HCT116 (cell line): Measurements from ENCODE around the gene MACROD1. TPM values are rescaled to one million over a fixed set of nuclear protein-coding genes. Genes with fewer than 3 reads are reported as not detected.

ENCODE experiments used
- ATAC-seq: fragments of 200-7000 bp; cut with Tn5 transposase; 2 replicates; pipeline ENCODE4 v1.9.1; 2020; ENCODE audit warnings: mild to moderate bottlenecking, moderate library complexity
- BruUV-seq: library from RNA; stranded (reverse); fragments of 400-500 nt; replicated peaks from 2 replicates; lab custom pipeline; 2021; lab: Mats Ljungman, UMichigan
- CTCF ChIA-PET: fragments of 300-600 bp; sonication (Branson Sonifier 250); formaldehyde crosslinking; loops from one replicate; lab custom pipeline; 2021; ENCODE audit warnings: antibody characterized with exemption; lab: Charles Lee
- POLR2A ChIA-PET: fragments of 300-600, 350-600 bp; sonication (Branson Sonifier 250); formaldehyde crosslinking; loops from one replicate; lab custom pipeline; 2021; ENCODE audit warnings: antibody characterized with exemption; lab: Charles Lee
- RAD21 ChIA-PET, 2 experiments: fragments of 300-600 bp; sonication (Branson Sonifier 250); formaldehyde crosslinking; loops; one replicate each; lab custom pipeline; 2023; ENCODE audit warnings: low total read pairs in 2 of 2; ENCODE audit not compliant: uncharacterized antibody in 2 of 2, unreplicated experiment in 2 of 2, low non-redundant PET in 1 of 2; lab: Charles Lee
- DNase-seq: peaks from one replicate; pipeline ENCODE4 v3.0.0-alpha.2; 2010; ENCODE audit warnings: low read depth, low spot score
- H2AFZ ChIP-seq: fragments of 200-600 bp; shearing (Covaris generic), sonication (generic); 2 replicates; pipeline ENCODE4 v1.6.1; 2017; ENCODE audit warnings: low read depth, mixed run types, mixed read lengths, antibody characterized with exemption, low read length; ENCODE audit not compliant: poor library complexity, severe bottlenecking
- H3K27ac ChIP-seq: 2 replicates; pipeline ENCODE4 v1.5.1; 2012; ENCODE audit warnings: low read depth, low read length
- H3K27me3 ChIP-seq: fragments of 200-600 bp; sonication (generic); 2 replicates; pipeline ENCODE4 v1.6.1; 2016; ENCODE audit warnings: mixed run types, low read length, mixed read lengths; ENCODE audit not compliant: insufficient read depth
- H3K36me3 ChIP-seq, 2 experiments: fragments of 200-500 bp in 1 of 2; fragments of 200-600 bp in 1 of 2; sonication (Bioruptor generic) in 1 of 2; sonication (generic) in 1 of 2; 2 replicates each; pipeline versions ENCODE4 v1.5.1 to v1.6.1; 2014 to 2016; ENCODE audit warnings: low read length in 2 of 2, inconsistent platforms in 1 of 2, mixed read lengths in 1 of 2, mixed run types in 1 of 2; ENCODE audit not compliant: insufficient read depth in 2 of 2, control insufficient read depth in 1 of 2
- H3K4me1 ChIP-seq, 2 experiments: fragments of 200-600 bp in 1 of 2; sonication (generic) in 1 of 2; 2 replicates each; pipeline versions ENCODE4 v1.5.1 to v1.6.1; 2012 to 2017; ENCODE audit warnings: low read length in 2 of 2, inconsistent platforms in 1 of 2, mild to moderate bottlenecking in 1 of 2, mixed read lengths in 1 of 2, mixed run types in 1 of 2, moderate library complexity in 1 of 2; ENCODE audit not compliant: insufficient read depth in 2 of 2, control insufficient read depth in 1 of 2
- H3K4me2 ChIP-seq: fragments of 200-600 bp; sonication (generic); 2 replicates; pipeline ENCODE4 v1.6.1; 2017; ENCODE audit warnings: mixed run types, low read length, mixed read lengths
- H3K4me3 ChIP-seq, 2 experiments: fragments of 200-600 bp in 1 of 2; sonication (generic) in 1 of 2; replicated peaks in 1 of 2; 2 replicates each; pipeline ENCODE4 v1.5.1; 2011 to 2016; ENCODE audit warnings: low read length in 2 of 2, control low read depth in 1 of 2, low read depth in 1 of 2, mild to moderate bottlenecking in 1 of 2, mixed read lengths in 1 of 2, mixed run types in 1 of 2
- H3K79me2 ChIP-seq: fragments of 200-600 bp; sonication (generic); 2 replicates; pipeline ENCODE4 v1.6.1; 2017; ENCODE audit warnings: mild to moderate bottlenecking, mixed run types, low read length, moderate library complexity, mixed read lengths; ENCODE audit not compliant: insufficient read depth
- H3K9ac ChIP-seq: fragments of 200-600 bp; sonication (generic); 2 replicates; pipeline ENCODE4 v1.6.1; 2016; ENCODE audit warnings: low read length, mixed read lengths
- H3K9me2 ChIP-seq: fragments of 200-600 bp; sonication (generic), shearing (Covaris generic); 2 replicates; pipeline ENCODE4 v1.6.1; 2017; ENCODE audit warnings: mixed run types, mild to moderate bottlenecking, moderate library complexity; ENCODE audit not compliant: insufficient read depth
- H3K9me3 ChIP-seq, 2 experiments: fragments of 200-500 bp in 1 of 2; fragments of 200-600 bp in 1 of 2; sonication (Bioruptor generic) in 1 of 2; sonication (generic) in 1 of 2; 2 replicates each; pipeline ENCODE4 v1.6.1; 2014 to 2017; ENCODE audit warnings: low read length in 2 of 2, mixed read lengths in 2 of 2, inconsistent platforms in 1 of 2, low read depth in 1 of 2, mild to moderate bottlenecking in 1 of 2, mixed run types in 1 of 2, moderate library complexity in 1 of 2; ENCODE audit not compliant: control insufficient read depth in 1 of 2, insufficient read depth in 1 of 2
- H4K20me1 ChIP-seq: fragments of 200-600 bp; sonication (generic), shearing (Covaris generic); 2 replicates; pipeline ENCODE4 v1.6.1; 2017; ENCODE audit warnings: mixed run types, mild to moderate bottlenecking, moderate library complexity; ENCODE audit not compliant: insufficient read depth
- ATF3 ChIP-seq: IDR thresholded peaks from 2 replicates; pipeline ENCODE4 v1.6.1; 2012
- CEBPB ChIP-seq: IDR thresholded peaks from 2 replicates; pipeline ENCODE4 v1.6.1; 2012; ENCODE audit warnings: low read depth
- CTCF ChIP-seq, 3 experiments: fragments of 200-600 bp in 1 of 3; sonication (generic) in 1 of 3; IDR thresholded peaks in 2 of 3; conservative IDR thresholded peaks in 1 of 3; 2 replicates each; pipeline ENCODE4 v1.5.1; 2012 to 2017; ENCODE audit warnings: low read depth in 2 of 3, low read length in 2 of 3, antibody characterized with exemption in 1 of 3, borderline replicate concordance in 1 of 3, control low read depth in 1 of 3, mild to moderate bottlenecking in 1 of 3, mixed read lengths in 1 of 3, mixed run types in 1 of 3, moderate library complexity in 1 of 3; ENCODE audit not compliant: insufficient read depth in 1 of 3
- ELF1 ChIP-seq: IDR thresholded peaks from 2 replicates; pipeline ENCODE4 v1.6.1; 2012; ENCODE audit warnings: low read depth, borderline replicate concordance
- EZH2 ChIP-seq: fragments of 200-600 bp; sonication (generic); IDR thresholded peaks from 2 replicates; pipeline ENCODE4 v1.6.1; 2017; ENCODE audit warnings: antibody characterized with exemption, mixed run types
- EZH2phosphoT487 ChIP-seq: fragments of 200-600 bp; IDR thresholded peaks from 2 replicates; pipeline ENCODE4 v1.6.1; 2018; ENCODE audit warnings: antibody characterized with exemption, borderline replicate concordance
- FOSL1 ChIP-seq: IDR thresholded peaks from 2 replicates; pipeline ENCODE4 v1.6.1; 2012; ENCODE audit warnings: low read depth
- JUND ChIP-seq: IDR thresholded peaks from 2 replicates; pipeline ENCODE4 v1.6.1; 2012
- MAX ChIP-seq: IDR thresholded peaks from 2 replicates; pipeline ENCODE4 v1.6.1; 2012
- POLR2AphosphoS5 ChIP-seq: IDR thresholded peaks from 2 replicates; pipeline ENCODE4 v1.6.1; 2011; ENCODE audit warnings: mild to moderate bottlenecking, low read depth, low read length, moderate library complexity
- RAD21 ChIP-seq: IDR thresholded peaks from 2 replicates; pipeline ENCODE4 v1.6.1; 2012; ENCODE audit warnings: low read depth, mild to moderate bottlenecking
- REST ChIP-seq: IDR thresholded peaks from 2 replicates; pipeline ENCODE4 v1.6.1; 2012; ENCODE audit warnings: low read depth
- SIN3A ChIP-seq: IDR thresholded peaks from 2 replicates; pipeline ENCODE4 v1.6.1; 2012; ENCODE audit warnings: low read depth
- SP1 ChIP-seq: IDR thresholded peaks from 2 replicates; pipeline ENCODE4 v1.6.1; 2012; ENCODE audit warnings: low read depth
- SRF ChIP-seq: IDR thresholded peaks from 2 replicates; pipeline ENCODE4 v1.6.1; 2012; ENCODE audit warnings: low read depth
- TCF7L2 ChIP-seq: IDR thresholded peaks from 2 replicates; pipeline ENCODE4 v1.7.0; 2011; ENCODE audit warnings: borderline replicate concordance, inconsistent platforms; ENCODE audit not compliant: insufficient read depth, insufficient read length; ENCODE audit errors: extremely low read depth
- ZBTB33 ChIP-seq: IDR thresholded peaks from 2 replicates; pipeline ENCODE4 v1.6.1; 2011; ENCODE audit warnings: mild to moderate bottlenecking, low read length, moderate library complexity; ENCODE audit not compliant: insufficient replicate concordance; ENCODE audit errors: extremely low read depth
- ZFX ChIP-seq: fragments of 450-650 bp; IDR thresholded peaks from 2 replicates; pipeline ENCODE4 v1.6.1; 2017
- intact Hi-C: fragments of 100-400 bp; cut with micrococcal nuclease; formaldehyde crosslinking; loops from 2 replicates; pipeline ENCODE4 v1.10.0; 2022
- total RNA-seq: library from RNA; stranded (reverse); gene quantifications from one replicate; pipeline ENCODE4 v1.2.1, GENCODE V29; 2021; ENCODE audit not compliant: unreplicated experiment

MACROD1 gene
- total RNA-seq, 1 experiment from 2014 or later, result 61.1 TPM

GRCh38 chr11:64004590-64004984, 161.3 kb downstream of the MACROD1 start:
- Histone ChIP-seq H3K79me2 (0 out of 2 replicates have a peak, but pooled peaks cover 3% of the 10 kb centered on the region), H3K9me2 (no peaks in the 10 kb centered on the region), H3K9ac (no peak overlapping the region), H4K20me1 (no peaks in the 10 kb centered on the region), H3K4me1 (peaks cover 18 to 37% of the 10 kb centered on the region in 2 experiments), H3K9me3 (no peaks in the 10 kb centered on the region), H3K27me3 (no peaks in the 10 kb centered on the region), H3K36me3 (0 out of 4 replicates have a peak, but pooled peaks cover 0 to 6% of the 10 kb centered on the region in 2 experiments), H3K4me2 (no peak overlapping the region), H2AFZ (no peak overlapping the region), H3K4me3 (no peak overlapping the region), H3K27ac (no peak overlapping the region)
- POLR2A ChIA-PET, result no interaction called here
- CTCF ChIA-PET, result no interaction called here
- ATAC-seq (no peak), DNase-seq (no peak)
- RAD21 ChIA-PET, result no interaction called here
- no TSS peak for BruUV-seq
- intact Hi-C loops, result loop anchor here (10.0 kb wide), 1 partner anchor 140 kb away; no protein-coding TSS in a partner anchor
- TF ChIP-seq CTCF (IDR thresholded peaks at IDR 0.05 in 2 of 3, conservative IDR thresholded peaks at IDR 0.05 in 1 of 3; ENCODE audit: borderline replicate concordance in 1 of 3, insufficient read depth in 1 of 3, low read depth in 2 of 3, low read length in 2 of 3) (no peak), ATF3 (no peak), CEBPB (no peak), EZH2 (no peak), JUND (no peak), EZH2phosphoT487 (no peak), POLR2AphosphoS5 (no peak), RAD21 (no peak), MAX (no peak), SP1 (no peak), ELF1 (no peak), REST (no peak), FOSL1 (no peak), TCF7L2 (no peak), ZFX (no peak), SRF (no peak), SIN3A (no peak), ZBTB33 (no peak)
